HepG2 (cell line): ENCODE results near the gene RHOC. TPM values are rescaled to one million over a fixed set of nuclear protein-coding genes. Genes with fewer than 3 reads are reported as not detected.

ENCODE experiments used
- CEBPZ ChIP-seq: IDR thresholded peaks from 2 replicates; pipeline ENCODE4 v1.6.1; 2012; ENCODE audit warnings: low read length, improper control_type of control experiment
- EZH2 ChIP-seq: conservative IDR thresholded peaks from 2 replicates; pipeline ENCODE4 v1.6.1; 2012; ENCODE audit warnings: mild to moderate bottlenecking, low read depth, low read length, moderate library complexity
- NFIC ChIP-seq: IDR thresholded peaks from 2 replicates; pipeline ENCODE4 v1.6.1; 2012; ENCODE audit warnings: mild to moderate bottlenecking, low read length, inconsistent platforms
- PAWR ChIP-seq: sonication (generic); formaldehyde crosslinking; IDR thresholded peaks from 2 replicates; pipeline ENCODE4 v1.4.0; 2020; ENCODE audit warnings: missing genetic modification reagents, mild to moderate bottlenecking, borderline replicate concordance
- SALL1 ChIP-seq: sonication (generic); formaldehyde crosslinking; IDR thresholded peaks from 2 replicates; pipeline ENCODE4 v1.8.0; 2022; ENCODE audit warnings: mild to moderate bottlenecking, missing genetic modification reagents
- TCF12 ChIP-seq, 2 experiments: fragments of 450-650 bp in 1 of 2; sonication (generic) in 1 of 2; formaldehyde crosslinking in 1 of 2; IDR thresholded peaks; 2 replicates each; pipeline versions ENCODE4 v1.6.1 to v1.8.0; 2017 to 2022; ENCODE audit warnings: antibody characterized with exemption in 1 of 2, mild to moderate bottlenecking in 1 of 2, missing genetic modification reagents in 1 of 2, moderate library complexity in 1 of 2
- UBTF ChIP-seq: sonication (generic); formaldehyde crosslinking; IDR thresholded peaks from 2 replicates; pipeline ENCODE4 v1.4.0; 2020; ENCODE audit warnings: mild to moderate bottlenecking, missing genetic modification reagents
- ZFP82 ChIP-seq: sonication (generic); formaldehyde crosslinking; IDR thresholded peaks from 2 replicates; pipeline ENCODE4 v1.5.1; 2020; ENCODE audit warnings: mild to moderate bottlenecking, missing genetic modification reagents, borderline replicate concordance
- ZNF343 ChIP-seq: sonication (generic); formaldehyde crosslinking; IDR thresholded peaks from 2 replicates; pipeline ENCODE4 v1.4.0; 2020; ENCODE audit warnings: mild to moderate bottlenecking, missing genetic modification reagents
- polyA plus RNA-seq, 8 experiments: library from polyadenylated mRNA; depleted of rRNA in 3 of 8; stranded (reverse) in 7 of 8; unstranded in 1 of 8; fragments of >200 nt; fragmentation: Illumina TruSeq in 4 of 8; extraction: Trizol in 4 of 8; gene quantifications; 2 replicates each; pipeline versions ENCODE4 v1.2.1 to v1.2.3, GENCODE V29; 2011 to 2016; ENCODE audit warnings: low read depth in 4 of 8, missing spikeins in 1 of 8, mixed read lengths in 1 of 8; ENCODE audit not compliant: insufficient read depth in 1 of 8
- total RNA-seq, 5 experiments: library from RNA; depleted of rRNA; stranded (reverse); fragments of >200 nt; fragmentation: Illumina TruSeq; extraction: Trizol; gene quantifications; 2 replicates each; pipeline ENCODE4 v1.2.3, GENCODE V29; 2016; ENCODE audit warnings: low read depth in 1 of 5

The RHOC gene
- total and polyA plus RNA-seq, 2 of the 13 experiments (the other 11 are each of a cell fraction or from before 2014, with no cell fraction given), result 64.3 to 182 TPM

- TF ChIP-seq CEBPZ, result no peak
- TF ChIP-seq ZNF343, result 0 out of 2 replicates have a peak, but pooled peaks have one; percentile 14
- peak; percentile 33; the same call in 1 of the 2 replicates for TF ChIP-seq UBTF (CRISPR knock-in tag)
- 0 out of 2 replicates have a peak, but pooled peaks have one; percentile 49 for TF ChIP-seq EZH2
- no peak for TF ChIP-seq NFIC
- TF ChIP-seq TCF12 (IDR thresholded peaks at IDR 0.05), result no peak
- no peak for TF ChIP-seq TCF12 (CRISPR knock-in tag; IDR thresholded peaks at IDR 0.05)
- TF ChIP-seq ZFP82 (CRISPR knock-in tag), result peak; percentile 24; the same call in 1 of the 2 replicates
- no peak for TF ChIP-seq PAWR (CRISPR knock-in tag)
- 0 out of 2 replicates have a peak, but pooled peaks have one; percentile 11 for TF ChIP-seq SALL1 (CRISPR knock-in tag)
These were observed 7.7 kb upstream of the RHOC start (continued) for GRCh38 chr1:112714313-112715263.
